ENCODE measurements around the gene RPL19.

The RPL19 gene

GRCh38 chr17:39200070-39200879, at the start of gene RPL19:
TSS of gene RPL19 (plus strand) at chr17:39200283. CDS start at chr17:39200345, 62 bp downstream.
- Histone ChIP-seq H3K36me3 (ENCODE audit: insufficient read depth, low read length) (peaks cover 48% of the 10 kb centered on the region), H3K4me3 (peak within 1 kb of the TSS; percentile 100), H3K9ac (ENCODE audit: insufficient read length) (peak within 1 kb of the TSS; percentile 100), H3K27ac (peak within 1 kb of the TSS; percentile 99), H3K9me3 (ENCODE audit: low read depth, low read length) (no peaks in the 10 kb centered on the region)
- DNase-seq (ENCODE audit: low read depth, low spot score): no peak
- TF ChIP-seq EZH2 (IDR thresholded peaks at IDR 0.05) (no peak), FOXP2 (optimal IDR thresholded peaks at IDR 0.05; ENCODE audit: control extremely low read depth, extremely low read length, insufficient read depth) (no peak), POLR2AphosphoS5 (IDR thresholded peaks at IDR 0.05; ENCODE audit: borderline replicate concordance, low read depth, low read length) (peak; percentile 97)

GRCh38 chr17:39150795-39151149, 49.3 kb upstream of the RPL19 start:
- DNase-seq (ENCODE audit: low read depth, low spot score): no peak
- Histone ChIP-seq H3K9ac (ENCODE audit: insufficient read length) (no peak overlapping the region), H3K9me3 (ENCODE audit: low read depth, low read length) (no peaks in the 10 kb centered on the region), H3K36me3 (ENCODE audit: insufficient read depth, low read length) (no peaks in the 10 kb centered on the region), H3K4me3 (no peak overlapping the region), H3K27ac (no peak overlapping the region)
- TF ChIP-seq POLR2AphosphoS5 (IDR thresholded peaks at IDR 0.05; ENCODE audit: borderline replicate concordance, low read depth, low read length): no peak
- TF ChIP-seq EZH2 (IDR thresholded peaks at IDR 0.05): no peak
- TF ChIP-seq FOXP2 (optimal IDR thresholded peaks at IDR 0.05; ENCODE audit: control extremely low read depth, extremely low read length, insufficient read depth): no peak

GRCh38 chr17:39151150-39151942, 48.7 kb upstream of the RPL19 start, which contains the start of gene PLXDC1:
TSS of gene PLXDC1 (minus strand) at chr17:39151637. CDS start at chr17:39151437, 200 bp downstream.
- Histone ChIP-seq H3K4me3 (peak within 1 kb of the TSS; percentile 95), H3K36me3 (ENCODE audit: insufficient read depth, low read length) (no peaks in the 10 kb centered on the region), H3K9me3 (ENCODE audit: low read depth, low read length) (no peaks in the 10 kb centered on the region), H3K27ac (no peak within 1 kb of the TSS), H3K9ac (ENCODE audit: insufficient read length) (no peak within 1 kb of the TSS)
- TF ChIP-seq POLR2AphosphoS5 (IDR thresholded peaks at IDR 0.05; ENCODE audit: borderline replicate concordance, low read depth, low read length) (no peak), FOXP2 (optimal IDR thresholded peaks at IDR 0.05; ENCODE audit: control extremely low read depth, extremely low read length, insufficient read depth) (no peak), EZH2 (IDR thresholded peaks at IDR 0.05) (no peak)
- DNase-seq (ENCODE audit: low read depth, low spot score): no peak

- no peak overlapping the region for H3K27ac ChIP-seq
- H3K4me3 ChIP-seq: peak overlapping the region; percentile 95
- DNase-seq (ENCODE audit: low read depth, low spot score): peak; percentile 18
- TF ChIP-seq FOXP2 (optimal IDR thresholded peaks at IDR 0.05; ENCODE audit: control extremely low read depth, extremely low read length, insufficient read depth) (no peak), POLR2AphosphoS5 (IDR thresholded peaks at IDR 0.05; ENCODE audit: borderline replicate concordance, low read depth, low read length) (no peak), EZH2 (IDR thresholded peaks at IDR 0.05) (no peak)
- H3K9me3 ChIP-seq (ENCODE audit: low read depth, low read length): no peaks in the 10 kb centered on the region
- no peaks in the 10 kb centered on the region for H3K36me3 ChIP-seq (ENCODE audit: insufficient read depth, low read length)
- H3K9ac ChIP-seq (ENCODE audit: insufficient read length): no peak overlapping the region
These were observed 47.9 kb upstream of the RPL19 start for GRCh38 chr17:39151943-39152818.

GRCh38 chr17:39153599-39154051, 46.5 kb upstream of the RPL19 start:
- Histone ChIP-seq H3K36me3 (ENCODE audit: insufficient read depth, low read length) (no peaks in the 10 kb centered on the region), H3K9me3 (ENCODE audit: low read depth, low read length) (no peaks in the 10 kb centered on the region), H3K4me3 (peak overlapping the region; percentile 95), H3K9ac (ENCODE audit: insufficient read length) (peak overlapping the region; percentile 75), H3K27ac (peak overlapping the region; percentile 62)
- TF ChIP-seq EZH2 (IDR thresholded peaks at IDR 0.05) (no peak), POLR2AphosphoS5 (IDR thresholded peaks at IDR 0.05; ENCODE audit: borderline replicate concordance, low read depth, low read length) (no peak), FOXP2 (optimal IDR thresholded peaks at IDR 0.05; ENCODE audit: control extremely low read depth, extremely low read length, insufficient read depth) (no peak)
- DNase-seq (ENCODE audit: low read depth, low spot score): peak; percentile 77

- TF ChIP-seq FOXP2 (optimal IDR thresholded peaks at IDR 0.05; ENCODE audit: control extremely low read depth, extremely low read length, insufficient read depth): no peak
- no peak for TF ChIP-seq POLR2AphosphoS5 (IDR thresholded peaks at IDR 0.05; ENCODE audit: borderline replicate concordance, low read depth, low read length)
- TF ChIP-seq EZH2 (IDR thresholded peaks at IDR 0.05): no peak
- DNase-seq (ENCODE audit: low read depth, low spot score): no peak
- no peak overlapping the region for H3K27ac ChIP-seq
- H3K36me3 ChIP-seq (ENCODE audit: insufficient read depth, low read length): no peaks in the 10 kb centered on the region
- no peak overlapping the region for H3K4me3 ChIP-seq
- H3K9me3 ChIP-seq (ENCODE audit: low read depth, low read length): no peaks in the 10 kb centered on the region
- no peak overlapping the region for H3K9ac ChIP-seq (ENCODE audit: insufficient read length)
These were observed 44.4 kb upstream of the RPL19 start for GRCh38 chr17:39155654-39156053.

- H3K4me3 ChIP-seq: no peak overlapping the region
- no peak for TF ChIP-seq POLR2AphosphoS5 (IDR thresholded peaks at IDR 0.05; ENCODE audit: borderline replicate concordance, low read depth, low read length)
- TF ChIP-seq FOXP2 (optimal IDR thresholded peaks at IDR 0.05; ENCODE audit: control extremely low read depth, extremely low read length, insufficient read depth): no peak
- TF ChIP-seq EZH2 (IDR thresholded peaks at IDR 0.05): no peak
- H3K9me3 ChIP-seq (ENCODE audit: low read depth, low read length): no peaks in the 10 kb centered on the region
- H3K27ac ChIP-seq: no peak overlapping the region
- no peak overlapping the region for H3K9ac ChIP-seq (ENCODE audit: insufficient read length)
- no peaks in the 10 kb centered on the region for H3K36me3 ChIP-seq (ENCODE audit: insufficient read depth, low read length)
- no peak for DNase-seq (ENCODE audit: low read depth, low spot score)
These were observed 43.6 kb upstream of the RPL19 start for GRCh38 chr17:39156491-39156890.

Measured in SK-N-MC (cell line).